Measurements from ENCODE around the gene PGBD1.

Gene PGBD1

GRCh38 chr6:28340310-28341095, 59.1 kb downstream of the PGBD1 start:
- TF ChIP-seq, protein P1, sequence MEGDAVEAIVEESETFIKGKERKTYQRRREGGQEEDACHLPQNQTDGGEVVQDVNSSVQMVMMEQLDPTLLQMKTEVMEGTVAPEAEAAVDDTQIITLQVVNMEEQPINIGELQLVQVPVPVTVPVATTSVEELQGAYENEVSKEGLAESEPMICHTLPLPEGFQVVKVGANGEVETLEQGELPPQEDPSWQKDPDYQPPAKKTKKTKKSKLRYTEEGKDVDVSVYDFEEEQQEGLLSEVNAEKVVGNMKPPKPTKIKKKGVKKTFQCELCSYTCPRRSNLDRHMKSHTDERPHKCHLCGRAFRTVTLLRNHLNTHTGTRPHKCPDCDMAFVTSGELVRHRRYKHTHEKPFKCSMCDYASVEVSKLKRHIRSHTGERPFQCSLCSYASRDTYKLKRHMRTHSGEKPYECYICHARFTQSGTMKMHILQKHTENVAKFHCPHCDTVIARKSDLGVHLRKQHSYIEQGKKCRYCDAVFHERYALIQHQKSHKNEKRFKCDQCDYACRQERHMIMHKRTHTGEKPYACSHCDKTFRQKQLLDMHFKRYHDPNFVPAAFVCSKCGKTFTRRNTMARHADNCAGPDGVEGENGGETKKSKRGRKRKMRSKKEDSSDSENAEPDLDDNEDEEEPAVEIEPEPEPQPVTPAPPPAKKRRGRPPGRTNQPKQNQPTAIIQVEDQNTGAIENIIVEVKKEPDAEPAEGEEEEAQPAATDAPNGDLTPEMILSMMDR (IDR thresholded peaks at IDR 0.05; ENCODE audit: low read depth, low read length, missing control alignments), result no peak

DNA sequence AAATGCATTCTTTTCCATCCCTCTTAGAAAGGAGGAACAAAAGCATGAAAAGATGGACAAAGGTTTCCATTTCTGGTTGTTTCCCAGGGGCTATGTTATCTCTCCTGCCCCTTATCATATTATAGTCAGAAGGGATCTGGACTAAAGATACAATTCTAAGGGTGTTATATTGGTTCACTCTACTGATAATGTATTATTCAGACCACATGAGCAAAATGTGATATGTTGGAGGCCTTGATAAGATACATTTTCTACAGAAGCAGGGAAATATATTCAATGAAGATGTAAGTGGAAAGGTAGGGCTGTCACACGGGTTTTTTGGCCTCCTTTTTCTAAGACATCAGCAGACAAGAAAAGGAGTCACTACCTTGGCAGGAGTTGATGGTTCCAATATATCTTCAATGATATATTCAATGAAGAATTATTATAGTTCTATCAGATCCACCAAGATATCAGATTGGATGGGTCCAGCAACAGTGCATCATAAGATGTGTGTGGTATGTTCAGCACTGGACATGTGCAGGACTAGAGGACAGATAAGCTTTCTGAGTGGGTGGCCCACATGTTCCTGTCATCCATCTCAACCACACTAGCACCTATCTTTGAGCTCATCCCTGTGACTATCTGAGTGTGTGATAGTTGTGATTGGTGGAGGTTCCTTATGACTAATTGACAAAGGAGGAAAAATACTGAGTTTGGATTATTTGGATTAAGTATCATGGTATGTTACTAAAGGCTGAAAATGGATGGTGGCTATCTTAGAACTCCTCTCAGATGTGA, 62.7 kb downstream of the PGBD1 start:
- no peak for DNase-seq (ENCODE audit: extremely low read depth, low read depth)
- TF ChIP-seq, protein P1 (IDR thresholded peaks at IDR 0.05; ENCODE audit: low read depth, low read length, missing control alignments), result no peak
- no peak overlapping the region for H3K4me3 ChIP-seq (replicated peaks; ENCODE audit: low read depth, low read length)

More at GRCh38 chr6:28340310-28341095, 59.1 kb downstream of the PGBD1 start:
- H3K4me3 ChIP-seq (replicated peaks; ENCODE audit: low read depth, low read length), result no peak overlapping the region
- no peak for DNase-seq (ENCODE audit: extremely low read depth, low read depth)

GRCh38 chr6:28345201-28345600, 63.8 kb downstream of the PGBD1 start:
- no peak overlapping the region for H3K4me3 ChIP-seq (replicated peaks; ENCODE audit: low read depth, low read length)
- no peak for DNase-seq (ENCODE audit: extremely low read depth, low read depth)
- TF ChIP-seq, protein P1 (IDR thresholded peaks at IDR 0.05; ENCODE audit: low read depth, low read length, missing control alignments), result no peak

DNA sequence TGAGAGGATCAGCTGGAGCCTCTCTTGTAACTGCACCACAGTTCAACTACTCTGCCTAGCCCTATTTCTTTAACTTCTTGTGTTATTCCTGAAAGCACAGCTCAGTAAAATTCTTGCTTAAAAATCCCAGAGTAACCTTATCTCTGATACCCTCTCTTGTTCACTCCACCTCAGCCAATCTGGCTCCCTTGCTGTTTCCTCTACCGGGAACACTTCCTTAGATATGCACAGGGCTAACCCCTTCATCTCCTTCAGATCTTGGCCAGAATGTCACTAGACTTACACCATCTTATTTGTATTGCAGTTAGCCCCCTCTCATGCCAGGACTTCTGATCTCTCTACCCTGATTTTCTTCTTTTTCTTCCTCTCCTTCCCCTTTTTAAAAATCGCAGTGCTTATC, 65.7 kb downstream of the PGBD1 start:
- no peak overlapping the region for H3K4me3 ChIP-seq (replicated peaks; ENCODE audit: low read depth, low read length)
- TF ChIP-seq, protein P1 (IDR thresholded peaks at IDR 0.05; ENCODE audit: low read depth, low read length, missing control alignments), result no peak
- no peak for DNase-seq (ENCODE audit: extremely low read depth, low read depth)

DNA sequence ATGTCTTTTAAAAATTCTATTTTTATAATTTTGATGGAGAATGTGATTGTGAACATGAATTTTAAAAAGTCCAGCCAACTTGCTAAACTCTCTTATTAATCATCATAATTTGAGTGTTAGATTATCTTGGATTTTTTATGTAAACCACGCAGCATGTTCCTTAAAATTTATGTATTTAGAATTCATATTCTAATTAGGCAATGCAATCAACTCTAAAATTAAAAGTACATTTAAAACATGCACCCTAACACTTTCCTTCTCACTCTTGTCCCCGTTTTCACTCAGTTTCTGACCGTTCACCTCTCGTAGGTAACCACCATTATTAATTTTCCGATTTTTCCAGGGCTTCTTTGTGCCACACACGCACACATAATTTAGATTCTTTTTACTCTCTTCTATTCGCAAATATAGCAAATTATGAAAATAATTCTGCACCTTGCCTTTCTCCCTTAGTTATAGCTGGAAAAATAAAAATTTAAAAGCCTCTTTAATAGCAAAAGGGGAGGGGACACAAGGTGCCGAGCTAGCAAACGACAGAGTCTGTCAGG, 68.0 kb downstream of the PGBD1 start:
- DNase-seq (ENCODE audit: extremely low read depth, low read depth), result no peak
- peak overlapping the region; percentile 84 for H3K4me3 ChIP-seq (replicated peaks; ENCODE audit: low read depth, low read length)
- TF ChIP-seq, protein P1 (IDR thresholded peaks at IDR 0.05; ENCODE audit: low read depth, low read length, missing control alignments), result no peak

DNA sequence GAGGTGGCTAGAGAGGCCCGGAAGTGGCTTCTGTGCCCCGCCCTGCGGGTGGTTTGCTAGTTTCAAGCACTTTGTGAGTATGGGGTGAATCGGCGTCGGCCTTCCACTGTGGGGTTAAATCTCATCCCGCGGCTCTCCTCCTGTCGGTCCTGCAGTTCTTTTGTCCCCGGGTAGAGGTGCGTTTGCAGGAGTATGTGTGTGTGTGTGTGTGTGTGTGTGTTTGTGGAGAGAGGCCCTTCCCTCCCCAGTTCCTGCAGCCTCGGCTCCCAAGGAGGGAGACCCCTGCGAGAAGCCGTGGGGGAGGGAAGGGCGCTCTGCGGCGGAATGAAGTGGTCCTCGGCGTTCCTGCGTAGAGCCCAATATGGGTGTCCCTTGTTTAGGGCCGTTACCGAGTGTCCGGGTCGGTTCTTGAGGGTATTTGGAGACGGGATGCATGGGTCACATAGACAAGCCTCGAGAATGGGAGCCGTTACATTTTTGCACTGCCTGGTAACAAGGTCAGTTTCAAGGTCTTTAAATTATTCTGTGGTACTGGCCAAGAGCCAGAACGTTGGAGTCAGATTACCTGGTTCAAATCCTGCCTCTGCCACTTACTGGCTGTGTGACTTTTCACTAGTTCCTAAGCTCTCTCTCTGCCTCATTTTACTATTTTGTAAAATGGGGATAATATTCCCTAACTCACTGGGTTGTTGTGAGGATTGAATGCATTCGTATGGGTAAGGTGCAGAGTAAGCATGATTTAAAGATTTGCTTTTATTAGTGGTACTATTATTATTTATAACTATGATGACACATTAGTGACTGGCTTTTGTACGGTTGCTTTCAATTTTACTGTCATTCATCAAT, 68.7 kb downstream of the PGBD1 start, which contains the start of gene ZKSCAN3:
Gene ZKSCAN3 (plus strand): TSS at position 56 of the 846 bp plus-strand sequence. CDS start 9,640 bp downstream, outside the sequence.
- TF ChIP-seq, protein P1 (IDR thresholded peaks at IDR 0.05; ENCODE audit: low read depth, low read length, missing control alignments), result no peak
- H3K4me3 ChIP-seq (replicated peaks; ENCODE audit: low read depth, low read length), result peak within 1 kb of the TSS; percentile 84
- DNase-seq (ENCODE audit: extremely low read depth, low read depth), result peak; percentile 29

Measured in HFF-Myc (cell line).